Measurements from ENCODE around the gene C21orf91. TPM values are rescaled to one million over a fixed set of nuclear protein-coding genes. Genes with fewer than 3 reads are reported as not detected.

Gene C21orf91
- total RNA-seq, 4 donors from 2014 or later = 10.2 to 14.5 (median 12.3) TPM

DNA sequence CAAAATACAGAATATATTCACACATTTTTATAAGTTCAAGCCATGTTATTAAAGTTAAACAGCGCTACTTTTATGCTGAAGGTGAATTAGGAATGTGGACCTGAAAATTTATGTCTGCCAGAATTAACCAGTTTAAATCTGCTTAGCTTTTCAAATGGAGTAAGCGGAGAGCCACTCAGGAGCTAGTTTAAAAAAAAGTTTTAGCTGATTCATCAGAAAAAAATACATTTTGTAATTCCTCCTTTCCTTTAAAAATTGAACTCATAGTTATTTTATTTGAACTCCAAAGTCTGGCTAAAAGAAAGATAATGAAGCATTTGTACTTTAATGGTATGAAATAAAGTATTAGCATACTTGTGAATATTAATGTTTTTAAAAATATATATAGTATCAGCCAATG lies 21.2 kb downstream of the C21orf91 start:
- no peak for TF ChIP-seq EP300 (IDR thresholded peaks at IDR 0.05)
- no peak for TF ChIP-seq POLR2A (IDR thresholded peaks at IDR 0.05)
- no peak for TF ChIP-seq POLR2AphosphoS5 (IDR thresholded peaks at IDR 0.05)
- TF ChIP-seq CTCF (IDR thresholded peaks at IDR 0.05) = no peak
- H3K4me1 ChIP-seq = peaks cover 0 to 45% (median 3%) of the 10 kb centered on the region in 3 donors

GRCh38 chr21:17796503-17796902 lies 22.7 kb downstream of the C21orf91 start:
- Histone ChIP-seq H3K36me3 (peaks cover 0 to 8% of the 10 kb centered on the region in 2 donors), H3K4me1 (peaks cover 0 to 45% (median 3%) of the 10 kb centered on the region in 3 donors), H3K4me3 (no peak overlapping the region), H3K9me3 (no peaks in the 10 kb centered on the region), H3K27me3 (no peaks in the 10 kb centered on the region), H3K27ac (no peak overlapping the region)
- no peak for TF ChIP-seq CTCF (IDR thresholded peaks at IDR 0.05)
- TF ChIP-seq POLR2AphosphoS5 (IDR thresholded peaks at IDR 0.05) = no peak
- no peak for TF ChIP-seq EP300 (IDR thresholded peaks at IDR 0.05)
- no peak for TF ChIP-seq POLR2A (IDR thresholded peaks at IDR 0.05)
- no peak for ATAC-seq
- WGBS, 2 donors (ENCODE audit: low coverage in 1 of 2) = 100% methylated on average over 1 of the region's 1 CpG

More for the DNA sequence above, 21.2 kb downstream of the C21orf91 start:
- 89 to 90% methylated on average over 2 of the region's 2 CpGs for WGBS, 2 donors (ENCODE audit: low coverage in 1 of 2)
- no peaks in the 10 kb centered on the region for H3K27me3 ChIP-seq
- H3K36me3 ChIP-seq = peaks cover 0 to 3% of the 10 kb centered on the region in 2 donors
- no peak overlapping the region for H3K4me3 ChIP-seq
- H3K27ac ChIP-seq = no peak overlapping the region
- no peak for ATAC-seq
- H3K9me3 ChIP-seq = no peaks in the 10 kb centered on the region

- Histone ChIP-seq H3K27ac (no peak overlapping the region), H3K4me1 (peaks cover 0 to 45% (median 3%) of the 10 kb centered on the region in 3 donors), H3K4me3 (no peak overlapping the region), H3K9me3 (no peaks in the 10 kb centered on the region), H3K36me3 (peaks cover 0 to 8% of the 10 kb centered on the region in 2 donors), H3K27me3 (no peaks in the 10 kb centered on the region)
- no peak for ATAC-seq
- TF ChIP-seq EP300 (IDR thresholded peaks at IDR 0.05) (no peak), POLR2A (IDR thresholded peaks at IDR 0.05) (no peak)
- 60 to 80% methylated on average over 1 of the region's 1 CpG for WGBS, 2 donors (ENCODE audit: low coverage in 1 of 2)
Observed at GRCh38 chr21:17796037-17796403, 23.1 kb downstream of the C21orf91 start.

DNA sequence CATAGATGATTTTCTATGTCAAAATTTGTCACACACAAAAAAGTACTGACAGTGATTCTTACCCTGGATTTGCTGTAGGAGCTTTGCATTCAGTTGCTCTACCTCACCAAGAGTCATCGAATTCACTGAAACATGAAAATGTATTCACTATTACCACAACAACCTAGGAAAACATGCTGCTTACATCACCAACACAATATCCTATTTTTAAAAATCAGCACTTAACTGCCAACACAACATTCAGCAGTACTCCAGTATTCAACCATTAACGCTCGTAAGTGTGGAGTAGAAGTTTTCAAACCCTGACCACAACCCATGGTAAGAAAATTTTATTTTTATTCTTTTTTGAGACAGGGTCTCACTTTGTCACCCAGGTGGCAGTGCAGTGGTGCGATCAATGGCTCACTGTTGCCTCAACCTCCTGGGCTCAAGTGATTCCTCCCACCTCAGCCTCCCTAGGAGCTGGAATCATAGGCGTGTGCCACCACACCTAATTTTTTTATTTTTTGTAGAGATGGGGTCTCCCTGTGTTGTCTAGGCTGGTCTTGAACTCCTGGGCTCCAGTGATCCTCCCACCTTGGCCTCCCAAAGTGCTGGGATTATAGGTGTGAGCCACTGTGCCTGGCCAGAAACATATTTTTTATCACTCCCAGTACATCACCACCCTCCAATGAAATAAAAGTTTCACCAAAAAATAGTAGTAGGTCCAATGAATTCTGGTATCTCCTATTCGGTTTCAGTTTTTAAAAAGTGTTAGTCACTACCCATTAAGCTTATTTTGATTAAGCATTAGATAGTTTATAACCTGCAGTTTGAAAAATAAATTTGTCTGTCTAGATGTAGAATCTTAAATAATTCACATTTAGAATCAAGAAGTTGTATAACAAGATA lies 23.8 kb downstream of the C21orf91 start:
- TF ChIP-seq CTCF (IDR thresholded peaks at IDR 0.05) = no peak
- TF ChIP-seq EP300 (IDR thresholded peaks at IDR 0.05) = no peak
- no peak for TF ChIP-seq POLR2AphosphoS5 (IDR thresholded peaks at IDR 0.05)
- TF ChIP-seq POLR2A (IDR thresholded peaks at IDR 0.05) = no peak
- ATAC-seq = no peak
- no peaks in the 10 kb centered on the region for H3K9me3 ChIP-seq
- H3K4me3 ChIP-seq = no peak overlapping the region
- H3K4me1 ChIP-seq = peaks cover 0 to 45% (median 3%) of the 10 kb centered on the region in 3 donors
- 75 to 83% methylated on average over 5 to 6 of the region's 6 CpGs for WGBS, 2 donors (ENCODE audit: low coverage in 1 of 2)
- peaks cover 0 to 8% of the 10 kb centered on the region in 2 donors for H3K36me3 ChIP-seq
- no peaks in the 10 kb centered on the region for H3K27me3 ChIP-seq
- H3K27ac ChIP-seq = peak overlapping the region in 1 of 4 donors; percentile 25

GRCh38 chr21:17794518-17795145 lies 24.5 kb downstream of the C21orf91 start:
- Histone ChIP-seq H3K27me3 (no peaks in the 10 kb centered on the region), H3K4me3 (peak overlapping the region in 1 of 2 donors; percentile 38), H3K36me3 (peaks cover 0 to 8% of the 10 kb centered on the region in 2 donors), H3K27ac (peak overlapping the region in 2 of 4 donors; percentile 48 to 62), H3K4me1 (peaks cover 0 to 45% (median 3%) of the 10 kb centered on the region in 3 donors), H3K9me3 (no peaks in the 10 kb centered on the region)
- no peak for ATAC-seq
- WGBS, 2 donors (ENCODE audit: low coverage in 1 of 2) = 79 to 90% methylated on average over 2 to 3 of the region's 4 CpGs
- TF ChIP-seq POLR2AphosphoS5 (IDR thresholded peaks at IDR 0.05) (no peak), POLR2A (IDR thresholded peaks at IDR 0.05) (no peak), CTCF (IDR thresholded peaks at IDR 0.05) (no peak), EP300 (IDR thresholded peaks at IDR 0.05) (no peak)
